Activated gamma-delta T cell treated with Interleukin-2 at 50 U/mL for 16 hours (primary cell): ENCODE results near the gene AIM2.
"Not testable (repeated sequence)": the region's sequence is repeated elsewhere in the genome, so short reads cannot be mapped to it uniquely, and the experiment has no call there.

Experiments used
- DNase-seq: peaks from one replicate; pipeline ENCODE4 v3.0.0-alpha.2; 2020

AIM2 gene

GRCh38 chr1:159077120-159077961 is 775 bp upstream of the AIM2 start:
- DNase-seq: peak; percentile 80

DNA sequence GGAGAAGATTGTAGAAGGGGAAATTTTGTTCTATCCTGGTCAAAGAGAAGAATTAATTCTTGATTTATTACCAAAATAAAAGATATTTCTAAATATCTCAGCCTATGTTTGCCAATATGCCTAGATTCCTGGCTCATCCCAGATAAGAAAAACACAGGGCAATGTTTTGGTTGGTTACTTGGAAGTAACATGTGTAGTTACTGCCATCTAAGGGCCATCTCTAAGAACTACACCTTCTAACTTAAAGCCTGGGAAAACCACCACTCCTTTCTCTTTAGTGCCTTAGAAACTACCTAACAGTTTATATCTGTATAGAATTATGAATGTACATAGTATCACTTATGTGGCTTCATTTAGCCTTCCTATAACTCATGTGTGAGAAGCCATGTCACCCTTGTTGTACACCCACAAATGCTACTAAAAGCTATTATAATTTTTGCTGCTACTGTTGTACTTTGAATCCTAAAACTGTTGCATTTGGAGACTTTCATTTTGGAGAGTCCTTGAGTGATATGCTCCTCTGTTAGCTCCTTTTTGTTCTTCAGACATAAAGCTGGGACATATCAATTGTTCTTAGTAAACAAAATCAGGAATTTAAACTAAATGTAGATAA is 4.5 kb downstream of the AIM2 start:
- no peak for DNase-seq

GRCh38 chr1:159068886-159069285 is 7.7 kb downstream of the AIM2 start:
- DNase-seq: no peak

DNA sequence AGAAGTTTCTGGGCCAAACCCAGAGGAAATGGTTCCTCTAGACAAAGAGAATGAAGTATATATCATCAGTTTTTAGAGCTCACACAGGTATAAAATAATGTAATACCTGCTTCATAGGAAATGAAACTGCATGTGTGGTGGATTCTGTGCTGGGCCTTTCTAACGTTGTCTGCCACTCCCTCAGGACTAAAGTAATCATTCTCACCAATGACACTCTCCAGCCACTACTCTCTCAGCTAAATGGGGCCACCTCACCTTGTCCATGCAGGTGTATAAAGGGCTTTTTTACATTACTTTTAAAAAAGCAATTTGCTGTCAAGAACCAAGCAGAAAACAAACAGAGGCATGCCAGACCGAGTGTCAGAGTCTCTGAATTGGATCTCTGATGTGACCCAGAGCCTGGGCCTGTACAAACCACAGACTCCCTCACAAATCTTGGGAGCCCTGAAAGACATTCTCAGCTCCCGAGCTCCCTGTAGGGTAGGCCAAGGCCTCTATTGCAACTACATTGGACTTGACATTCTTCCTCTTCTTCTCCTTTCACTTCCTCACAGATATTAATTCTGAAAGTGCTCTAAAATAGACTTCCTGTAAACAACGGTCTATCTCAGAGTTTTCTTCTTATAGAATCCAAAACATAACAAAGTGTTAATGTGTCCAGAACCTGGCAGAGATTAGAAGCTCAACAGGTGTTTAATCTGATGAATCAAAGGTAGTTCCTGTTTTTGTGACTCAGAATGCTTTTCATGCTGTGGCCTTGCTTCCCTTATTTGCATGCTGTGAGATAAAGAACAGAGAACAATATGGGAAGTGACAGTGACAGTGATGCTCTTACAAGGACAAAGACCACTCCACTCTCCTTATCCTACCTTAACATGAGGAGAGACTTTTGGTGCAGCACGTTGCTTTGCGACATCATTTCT is 8.6 kb downstream of the AIM2 start:
- no peak for DNase-seq

DNA sequence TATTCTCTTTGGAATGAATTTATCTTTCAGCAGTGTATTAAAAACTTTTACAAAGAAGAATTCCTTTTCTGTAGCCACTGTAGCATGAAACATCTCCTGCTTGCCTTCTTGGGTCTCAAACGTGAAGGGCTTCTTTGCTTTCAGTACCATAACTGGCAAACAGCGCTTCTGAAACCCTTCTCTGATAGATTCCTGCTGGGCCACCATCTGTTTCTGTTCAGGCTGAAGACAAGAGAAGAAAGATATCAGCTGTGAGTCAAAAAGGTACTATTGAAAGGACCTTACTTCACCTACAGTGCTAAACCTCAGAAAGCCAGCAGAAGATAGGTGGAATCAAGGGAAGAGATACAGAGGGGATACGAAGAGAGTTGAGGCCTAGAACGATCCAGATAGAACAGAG is 10.5 kb downstream of the AIM2 start:
- no peak for DNase-seq

DNA sequence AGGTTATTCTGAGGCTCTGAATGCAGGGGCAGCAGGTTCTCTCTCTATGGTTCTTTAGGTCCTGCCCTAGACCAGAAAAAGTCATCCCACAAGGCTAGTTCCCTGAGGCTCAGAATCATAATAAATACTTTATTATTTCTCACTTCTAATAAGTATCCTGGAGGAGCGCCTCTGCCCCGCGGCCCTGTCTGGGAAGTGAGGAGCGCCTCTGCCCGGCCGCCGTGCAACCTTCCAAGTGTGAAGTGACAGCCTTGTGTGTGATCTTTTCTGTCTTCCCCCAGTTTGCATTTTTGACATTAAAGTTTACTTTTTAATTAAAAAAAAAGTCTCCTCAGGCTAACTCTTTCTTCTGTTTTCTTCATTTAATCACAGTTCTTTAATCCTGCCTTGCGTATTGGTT is 11.5 kb downstream of the AIM2 start:
- no peak for DNase-seq

- DNase-seq: no peak
Observed at GRCh38 chr1:159058751-159059150, 17.8 kb downstream of the AIM2 start.

- DNase-seq: no peak
Observed at GRCh38 chr1:159056069-159056698, 20.4 kb downstream of the AIM2 start.

DNA sequence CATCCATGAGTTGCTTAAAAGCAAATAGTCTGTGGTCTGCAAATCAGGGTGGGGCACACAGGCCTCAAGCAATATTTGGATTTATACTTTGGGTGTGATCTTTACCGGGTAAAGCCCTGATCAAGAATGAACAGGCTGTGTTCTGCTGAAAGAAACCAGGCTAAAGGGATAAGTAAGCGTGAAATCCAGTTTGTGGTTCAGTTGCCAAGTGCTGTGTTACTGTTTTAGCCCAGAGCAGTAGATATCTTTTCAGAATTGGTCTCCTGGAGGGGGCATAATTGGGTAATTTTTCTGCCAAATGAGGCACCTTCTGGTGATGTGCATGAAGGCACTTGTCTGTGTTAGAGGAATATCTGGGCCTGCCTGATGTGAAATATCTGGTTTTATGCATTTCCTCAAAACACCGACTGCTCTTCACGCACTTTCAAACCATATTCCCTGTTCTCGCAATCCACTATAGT is 21.4 kb downstream of the AIM2 start:
- no peak for DNase-seq

GRCh38 chr1:159054427-159054826 is 22.1 kb downstream of the AIM2 start:
- DNase-seq: no peak

GRCh38 chr1:159051436-159051835 is 25.1 kb downstream of the AIM2 start:
- no peak for DNase-seq

- not testable (repeated sequence) for DNase-seq
Observed at GRCh38 chr1:159046486-159046885, 30.1 kb downstream of the AIM2 start.

GRCh38 chr1:159040893-159041724 is 35.5 kb downstream of the AIM2 start:
- no peak for DNase-seq

GRCh38 chr1:159040206-159040605 is 36.4 kb downstream of the AIM2 start:
- no peak for DNase-seq

- no peak for DNase-seq
Observed at GRCh38 chr1:159030877-159031447, 45.6 kb downstream of the AIM2 start.

DNA sequence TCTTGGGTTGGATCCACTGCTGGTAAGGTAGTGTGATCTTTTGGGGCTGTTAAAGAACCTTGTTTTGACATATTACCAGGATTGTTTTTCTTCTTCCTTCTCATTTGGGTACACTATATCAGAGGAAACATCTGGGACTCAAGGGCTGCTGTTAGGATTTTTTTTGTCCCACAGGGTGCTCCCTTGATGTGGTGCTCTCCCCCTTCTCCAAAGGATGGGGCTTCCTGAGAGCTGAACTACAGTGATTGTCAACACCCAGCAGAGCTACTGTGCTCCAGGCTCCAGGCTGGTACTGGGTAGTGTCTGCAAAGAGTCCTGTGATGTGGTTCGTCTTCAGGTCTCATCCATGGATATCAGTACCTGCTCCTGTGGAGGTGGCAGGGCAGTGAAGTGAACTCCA is 46.3 kb downstream of the AIM2 start:
- no peak for DNase-seq

DNA sequence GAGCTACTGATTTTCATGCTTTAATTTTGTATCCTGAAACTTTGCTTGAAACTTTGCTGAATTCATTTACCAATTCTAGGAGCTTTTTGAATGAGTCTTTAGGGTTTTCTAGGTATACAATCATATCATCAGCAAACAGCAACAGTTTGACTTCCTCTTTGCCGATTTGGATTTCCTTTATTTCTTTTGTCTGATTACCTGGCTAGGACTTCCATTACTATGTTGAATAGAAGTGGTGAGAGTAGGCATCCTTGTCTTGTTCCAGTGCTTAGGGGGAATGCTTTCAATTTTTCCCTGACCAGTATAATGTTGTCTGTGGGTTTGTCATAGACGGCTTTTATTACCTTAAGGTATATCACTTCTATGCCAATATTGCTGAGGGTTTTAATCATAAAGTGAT is 49.7 kb downstream of the AIM2 start:
- not testable (repeated sequence) for DNase-seq

DNA sequence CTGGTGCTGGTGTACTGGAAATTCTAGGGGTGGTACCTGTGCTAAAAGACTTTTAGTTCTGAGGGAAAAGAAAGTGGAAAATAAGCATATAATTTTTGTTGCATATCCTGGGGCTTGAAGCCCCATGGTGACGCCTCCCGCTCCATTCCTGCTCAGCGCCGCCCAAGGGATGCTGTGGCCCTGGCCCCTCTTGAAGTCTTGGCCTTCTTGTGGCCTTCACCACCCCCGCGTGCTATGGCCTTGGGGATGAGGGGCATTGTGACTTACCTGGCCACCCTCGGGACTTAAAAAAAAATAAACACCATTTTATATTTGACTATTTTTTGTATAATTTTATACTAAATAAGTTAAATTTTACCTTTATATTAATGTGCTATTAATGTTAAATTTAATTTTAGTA is 51.5 kb downstream of the AIM2 start:
- DNase-seq: no peak

DNA sequence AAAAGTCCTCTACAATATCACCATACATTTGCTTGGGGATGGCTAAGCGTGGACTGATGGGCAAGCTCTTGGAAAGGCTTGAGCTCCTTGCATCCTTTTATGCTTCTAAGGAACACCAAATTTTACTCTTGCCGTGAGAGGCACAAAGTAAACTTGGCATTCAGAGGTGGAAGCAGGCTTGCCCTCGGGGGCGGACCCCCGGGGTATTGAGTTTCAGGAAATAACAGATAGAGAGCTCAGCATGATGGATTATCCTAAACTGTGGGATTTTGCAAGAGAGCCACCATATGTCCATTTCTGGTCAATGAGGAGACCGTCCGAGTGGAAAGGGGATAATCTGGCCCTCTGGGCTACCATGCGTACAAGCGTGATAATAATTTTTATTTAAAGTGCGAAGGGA is 52.8 kb downstream of the AIM2 start:
- DNase-seq: no peak

DNA sequence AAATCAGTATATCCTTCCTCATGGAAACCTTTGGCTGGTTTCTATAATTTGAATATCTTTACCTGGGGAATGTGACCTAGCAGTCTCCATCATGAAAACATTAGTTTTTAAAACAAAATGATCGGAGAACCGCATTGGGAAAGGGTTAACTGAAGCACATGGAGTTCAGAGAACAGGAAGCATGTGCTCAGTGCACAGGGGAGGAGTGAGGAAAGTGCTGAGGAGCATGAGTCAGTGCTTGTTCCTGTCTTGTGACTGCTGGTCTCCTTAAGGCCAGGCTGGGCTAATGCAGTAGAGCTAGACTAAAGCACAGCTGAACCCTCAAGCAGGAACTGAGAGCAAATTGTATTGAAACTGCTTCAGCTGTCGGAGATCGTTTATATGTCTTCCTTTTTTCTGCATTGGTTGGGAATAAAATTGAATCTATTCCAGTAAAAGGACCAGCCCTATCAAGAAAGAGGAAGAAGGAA is 61.1 kb downstream of the AIM2 start:
- DNase-seq: peak; percentile 64

- DNase-seq: no peak
Observed at GRCh38 chr1:159014851-159015250, 61.7 kb downstream of the AIM2 start.
